HAP-1 (cell line): ENCODE results near the gene PTPRR.
A peak's percentile ranks its signal among the peaks of the same experiment; 100 is the strongest.

Experiments used
- DNase-seq, 2 experiments: peaks; one replicate each; pipeline ENCODE4 v3.0.0-alpha.2; 2016 to 2020; ENCODE audit warnings: low spot score in 2 of 2
- H3K27me3 ChIP-seq: fragments of 250-450 bp; sonication (Bioruptor Pico); 2 replicates; pipeline ENCODE4 v1.5.1; 2020; ENCODE audit warnings: low read depth, mild to moderate bottlenecking, moderate library complexity
- H3K36me3 ChIP-seq: fragments of 250-450 bp; sonication (Bioruptor Pico); replicated peaks from 2 replicates; pipeline ENCODE4 v1.5.1; 2020; ENCODE audit warnings: mild to moderate bottlenecking
- H3K4me1 ChIP-seq: fragments of 250-450 bp; sonication (Bioruptor Pico); 2 replicates; pipeline ENCODE4 v1.5.1; 2020; ENCODE audit warnings: mild to moderate bottlenecking
- H3K4me3 ChIP-seq: fragments of 250-450 bp; sonication (Bioruptor Pico); 2 replicates; pipeline ENCODE4 v1.5.1; 2020; ENCODE audit warnings: mild to moderate bottlenecking, moderate library complexity
- H3K9me3 ChIP-seq: fragments of 250-450 bp; sonication (Bioruptor Pico); 2 replicates; pipeline ENCODE4 v1.5.1; 2020; ENCODE audit warnings: mild to moderate bottlenecking, moderate library complexity
- in situ Hi-C: fragments of 300-500 bp; cut with MboI; formaldehyde crosslinking; loops from 3 replicates; pipeline ENCODE4 v1.14.3; 2020; ENCODE audit warnings: low sequenced_read_pairs, inconsistent platforms, mixed read lengths

Gene PTPRR

GRCh38 chr12:70659077-70659606 lies 261.4 kb downstream of the PTPRR start:
- in situ Hi-C loops, result no loop called here
- DNase-seq, result no peak
- Histone ChIP-seq H3K4me1 (peaks cover 31% of the 10 kb centered on the region), H3K36me3 (no peaks in the 10 kb centered on the region), H3K4me3 (no peak overlapping the region), H3K27me3 (no peaks in the 10 kb centered on the region), H3K9me3 (no peaks in the 10 kb centered on the region)

GRCh38 chr12:70657616-70658286 lies 262.8 kb downstream of the PTPRR start:
- Histone ChIP-seq H3K4me1 (peaks cover 18% of the 10 kb centered on the region), H3K36me3 (no peaks in the 10 kb centered on the region), H3K4me3 (no peak overlapping the region), H3K9me3 (no peaks in the 10 kb centered on the region), H3K27me3 (no peaks in the 10 kb centered on the region)
- DNase-seq, result no peak
- in situ Hi-C loops, result no loop called here

- in situ Hi-C loops, result no loop called here
- no peak for DNase-seq
- H3K9me3 ChIP-seq, result no peaks in the 10 kb centered on the region
- no peaks in the 10 kb centered on the region for H3K36me3 ChIP-seq
- no peak overlapping the region for H3K4me3 ChIP-seq
- peaks cover 5% of the 10 kb centered on the region for H3K4me1 ChIP-seq
- H3K27me3 ChIP-seq, result no peaks in the 10 kb centered on the region
Measured at GRCh38 chr12:70652451-70652850, 268.1 kb downstream of the PTPRR start.

GRCh38 chr12:70648831-70649230 lies 271.7 kb downstream of the PTPRR start:
- Histone ChIP-seq H3K4me3 (no peak overlapping the region), H3K27me3 (no peaks in the 10 kb centered on the region), H3K4me1 (peaks cover 28% of the 10 kb centered on the region), H3K9me3 (no peaks in the 10 kb centered on the region), H3K36me3 (no peaks in the 10 kb centered on the region)
- in situ Hi-C loops, result no loop called here
- no peak for DNase-seq

GRCh38 chr12:70648191-70648590 lies 272.3 kb downstream of the PTPRR start:
- Histone ChIP-seq H3K36me3 (no peaks in the 10 kb centered on the region), H3K9me3 (no peaks in the 10 kb centered on the region), H3K4me3 (no peak overlapping the region), H3K27me3 (no peaks in the 10 kb centered on the region), H3K4me1 (peaks cover 28% of the 10 kb centered on the region)
- in situ Hi-C loops, result no loop called here
- DNase-seq, result no peak

- no peaks in the 10 kb centered on the region for H3K9me3 ChIP-seq
- no peaks in the 10 kb centered on the region for H3K36me3 ChIP-seq
- no peak for DNase-seq
- in situ Hi-C loops, result no loop called here
- H3K27me3 ChIP-seq, result no peaks in the 10 kb centered on the region
- H3K4me3 ChIP-seq, result no peak overlapping the region
- H3K4me1 ChIP-seq, result peaks cover 28% of the 10 kb centered on the region
Measured at GRCh38 chr12:70646850-70647249, 273.7 kb downstream of the PTPRR start.

GRCh38 chr12:70645494-70646317 lies 274.8 kb downstream of the PTPRR start:
- no peaks in the 10 kb centered on the region for H3K27me3 ChIP-seq
- H3K36me3 ChIP-seq, result no peaks in the 10 kb centered on the region
- no peak overlapping the region for H3K4me3 ChIP-seq
- peak; percentile 74 to 83 for DNase-seq
- peaks cover 28% of the 10 kb centered on the region for H3K4me1 ChIP-seq
- no peaks in the 10 kb centered on the region for H3K9me3 ChIP-seq
- in situ Hi-C loops, result no loop called here

GRCh38 chr12:70644861-70645260 lies 275.7 kb downstream of the PTPRR start:
- Histone ChIP-seq H3K9me3 (no peaks in the 10 kb centered on the region), H3K4me1 (peaks cover 28% of the 10 kb centered on the region), H3K36me3 (no peaks in the 10 kb centered on the region), H3K4me3 (no peak overlapping the region), H3K27me3 (no peaks in the 10 kb centered on the region)
- DNase-seq, result no peak
- in situ Hi-C loops, result no loop called here

GRCh38 chr12:70643939-70644338 lies 276.6 kb downstream of the PTPRR start:
- H3K27me3 ChIP-seq, result no peaks in the 10 kb centered on the region
- in situ Hi-C loops, result no loop called here
- H3K4me1 ChIP-seq, result peaks cover 28% of the 10 kb centered on the region
- DNase-seq, result no peak
- H3K9me3 ChIP-seq, result no peaks in the 10 kb centered on the region
- no peak overlapping the region for H3K4me3 ChIP-seq
- no peaks in the 10 kb centered on the region for H3K36me3 ChIP-seq

GRCh38 chr12:70641691-70642090 lies 278.8 kb downstream of the PTPRR start:
- H3K36me3 ChIP-seq, result no peaks in the 10 kb centered on the region
- peaks cover 19% of the 10 kb centered on the region for H3K4me1 ChIP-seq
- no peaks in the 10 kb centered on the region for H3K9me3 ChIP-seq
- no peaks in the 10 kb centered on the region for H3K27me3 ChIP-seq
- DNase-seq, result no peak
- in situ Hi-C loops, result no loop called here
- no peak overlapping the region for H3K4me3 ChIP-seq

- Histone ChIP-seq H3K36me3 (no peaks in the 10 kb centered on the region), H3K4me3 (no peak overlapping the region), H3K4me1 (peaks cover 12% of the 10 kb centered on the region), H3K9me3 (no peaks in the 10 kb centered on the region), H3K27me3 (no peaks in the 10 kb centered on the region)
- in situ Hi-C loops, result no loop called here
- DNase-seq, result no peak
Measured at GRCh38 chr12:70640901-70641300, 279.6 kb downstream of the PTPRR start.

GRCh38 chr12:70639535-70639934 lies 281.0 kb downstream of the PTPRR start:
- Histone ChIP-seq H3K4me3 (no peak overlapping the region), H3K4me1 (peaks cover under 1% of the 10 kb centered on the region; the same call in 1 of the 2 replicates), H3K27me3 (no peaks in the 10 kb centered on the region), H3K36me3 (no peaks in the 10 kb centered on the region), H3K9me3 (no peaks in the 10 kb centered on the region)
- in situ Hi-C loops, result no loop called here
- DNase-seq, result no peak

- H3K4me1 ChIP-seq, result no peaks in the 10 kb centered on the region; the same call in 1 of the 2 replicates
- in situ Hi-C loops, result no loop called here
- H3K9me3 ChIP-seq, result no peaks in the 10 kb centered on the region
- no peak for DNase-seq
- no peak overlapping the region for H3K4me3 ChIP-seq
- H3K27me3 ChIP-seq, result no peaks in the 10 kb centered on the region
- no peaks in the 10 kb centered on the region for H3K36me3 ChIP-seq
Measured at GRCh38 chr12:70638639-70639360, 281.7 kb downstream of the PTPRR start.
